Panc1 (cell line): ENCODE data around the gene SUMF1.

Experiments used
- POLR2AphosphoS5 ChIP-seq: IDR thresholded peaks from 2 replicates; pipeline ENCODE4 v1.6.1; 2012; ENCODE audit warnings: mild to moderate bottlenecking, low read depth, low read length, moderate library complexity
- SIN3A ChIP-seq: IDR thresholded peaks from 2 replicates; pipeline ENCODE4 v1.6.1; 2012; ENCODE audit warnings: low read depth, mild to moderate bottlenecking, low read length, moderate library complexity, borderline replicate concordance; ENCODE audit not compliant: insufficient read depth
- TCF7L2 ChIP-seq: IDR thresholded peaks from 2 replicates; pipeline ENCODE4 v1.6.1; 2011; ENCODE audit warnings: mild to moderate bottlenecking, low read depth, low read length, inconsistent platforms
- TF ChIP-seq, protein P1 (sequence below): fragments of 450-650 bp; IDR thresholded peaks from 2 replicates; pipeline ENCODE4 v1.5.1; 2017; ENCODE audit warnings: mild to moderate bottlenecking
- TF ChIP-seq, protein P2 (sequence below), 2 experiments: IDR thresholded peaks; 2 replicates each; pipeline ENCODE4 v1.6.1; 2011 to 2012; ENCODE audit warnings: low read depth in 2 of 2, control low read depth in 1 of 2, low read length in 1 of 2, mild to moderate bottlenecking in 1 of 2, moderate library complexity in 1 of 2; ENCODE audit not compliant: insufficient read depth in 1 of 2

DNA sequence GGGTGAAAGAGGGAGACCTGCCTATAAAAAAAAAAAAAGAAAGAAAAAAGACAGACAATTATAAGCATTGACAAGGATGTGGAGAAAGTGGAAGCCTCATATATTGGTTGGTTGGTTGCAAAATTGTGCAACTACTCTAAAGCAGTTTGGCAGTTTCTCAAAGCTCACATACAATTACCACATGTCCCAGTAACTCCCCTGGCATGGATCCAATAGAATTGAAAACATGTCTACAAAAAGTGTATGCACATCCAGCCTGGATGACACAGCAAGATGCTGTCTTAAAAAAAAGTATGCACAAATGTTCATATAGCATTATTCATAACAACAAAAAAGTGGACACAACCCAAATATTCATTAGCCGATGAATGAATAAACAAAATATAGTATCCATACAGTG, 144.4 kb downstream of the SUMF1 start:
- TF ChIP-seq, protein P1, sequence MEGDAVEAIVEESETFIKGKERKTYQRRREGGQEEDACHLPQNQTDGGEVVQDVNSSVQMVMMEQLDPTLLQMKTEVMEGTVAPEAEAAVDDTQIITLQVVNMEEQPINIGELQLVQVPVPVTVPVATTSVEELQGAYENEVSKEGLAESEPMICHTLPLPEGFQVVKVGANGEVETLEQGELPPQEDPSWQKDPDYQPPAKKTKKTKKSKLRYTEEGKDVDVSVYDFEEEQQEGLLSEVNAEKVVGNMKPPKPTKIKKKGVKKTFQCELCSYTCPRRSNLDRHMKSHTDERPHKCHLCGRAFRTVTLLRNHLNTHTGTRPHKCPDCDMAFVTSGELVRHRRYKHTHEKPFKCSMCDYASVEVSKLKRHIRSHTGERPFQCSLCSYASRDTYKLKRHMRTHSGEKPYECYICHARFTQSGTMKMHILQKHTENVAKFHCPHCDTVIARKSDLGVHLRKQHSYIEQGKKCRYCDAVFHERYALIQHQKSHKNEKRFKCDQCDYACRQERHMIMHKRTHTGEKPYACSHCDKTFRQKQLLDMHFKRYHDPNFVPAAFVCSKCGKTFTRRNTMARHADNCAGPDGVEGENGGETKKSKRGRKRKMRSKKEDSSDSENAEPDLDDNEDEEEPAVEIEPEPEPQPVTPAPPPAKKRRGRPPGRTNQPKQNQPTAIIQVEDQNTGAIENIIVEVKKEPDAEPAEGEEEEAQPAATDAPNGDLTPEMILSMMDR: no peak
- TF ChIP-seq, protein P2, sequence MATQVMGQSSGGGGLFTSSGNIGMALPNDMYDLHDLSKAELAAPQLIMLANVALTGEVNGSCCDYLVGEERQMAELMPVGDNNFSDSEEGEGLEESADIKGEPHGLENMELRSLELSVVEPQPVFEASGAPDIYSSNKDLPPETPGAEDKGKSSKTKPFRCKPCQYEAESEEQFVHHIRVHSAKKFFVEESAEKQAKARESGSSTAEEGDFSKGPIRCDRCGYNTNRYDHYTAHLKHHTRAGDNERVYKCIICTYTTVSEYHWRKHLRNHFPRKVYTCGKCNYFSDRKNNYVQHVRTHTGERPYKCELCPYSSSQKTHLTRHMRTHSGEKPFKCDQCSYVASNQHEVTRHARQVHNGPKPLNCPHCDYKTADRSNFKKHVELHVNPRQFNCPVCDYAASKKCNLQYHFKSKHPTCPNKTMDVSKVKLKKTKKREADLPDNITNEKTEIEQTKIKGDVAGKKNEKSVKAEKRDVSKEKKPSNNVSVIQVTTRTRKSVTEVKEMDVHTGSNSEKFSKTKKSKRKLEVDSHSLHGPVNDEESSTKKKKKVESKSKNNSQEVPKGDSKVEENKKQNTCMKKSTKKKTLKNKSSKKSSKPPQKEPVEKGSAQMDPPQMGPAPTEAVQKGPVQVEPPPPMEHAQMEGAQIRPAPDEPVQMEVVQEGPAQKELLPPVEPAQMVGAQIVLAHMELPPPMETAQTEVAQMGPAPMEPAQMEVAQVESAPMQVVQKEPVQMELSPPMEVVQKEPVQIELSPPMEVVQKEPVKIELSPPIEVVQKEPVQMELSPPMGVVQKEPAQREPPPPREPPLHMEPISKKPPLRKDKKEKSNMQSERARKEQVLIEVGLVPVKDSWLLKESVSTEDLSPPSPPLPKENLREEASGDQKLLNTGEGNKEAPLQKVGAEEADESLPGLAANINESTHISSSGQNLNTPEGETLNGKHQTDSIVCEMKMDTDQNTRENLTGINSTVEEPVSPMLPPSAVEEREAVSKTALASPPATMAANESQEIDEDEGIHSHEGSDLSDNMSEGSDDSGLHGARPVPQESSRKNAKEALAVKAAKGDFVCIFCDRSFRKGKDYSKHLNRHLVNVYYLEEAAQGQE (IDR thresholded peaks at IDR 0.05; ENCODE audit: insufficient read depth in 1 of 2, low read depth in 2 of 2, low read length in 1 of 2): no peak
- TF ChIP-seq POLR2AphosphoS5 (no peak), SIN3A (no peak), TCF7L2 (no peak)
